GM18858 (cell line): ENCODE results near the gene TGFB2.
"Not testable (repeated sequence)": the region's sequence is repeated elsewhere in the genome, so short reads cannot be mapped to it uniquely, and the experiment has no call there.

Source experiments
- ATAC-seq: cut with Tn5 transposase; IDR thresholded peaks from one replicate; pipeline ENCODE4 v1.9.1; 2021; ENCODE audit not compliant: unreplicated experiment

Gene TGFB2

GRCh38 chr1:218344814-218345672 is at the start of gene TGFB2:
Gene TGFB2 (plus strand): TSS chr1:218345336. CDS start chr1:218346702, 1,366 bp downstream.
- peak; percentile 36 for ATAC-seq

DNA sequence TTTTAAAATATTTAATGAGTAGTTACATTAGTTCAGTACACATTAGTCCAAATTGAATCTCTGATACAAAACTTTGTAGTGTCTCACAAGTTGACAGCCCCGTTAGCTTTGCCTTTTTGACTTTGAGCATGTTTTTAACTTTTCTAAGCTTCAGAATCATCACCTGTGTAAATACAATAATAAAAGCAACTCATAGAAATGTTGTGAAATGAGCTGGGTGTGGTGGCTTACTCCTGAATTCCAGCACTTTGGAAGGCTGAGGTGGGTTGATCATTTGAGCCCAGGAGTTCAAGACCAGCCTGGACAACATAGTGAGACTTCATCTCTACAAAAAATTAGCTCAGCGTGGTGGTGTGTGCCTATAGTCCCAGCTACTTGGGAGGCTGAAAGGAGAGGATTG is 49.0 kb upstream of the TGFB2 start:
- no peak for ATAC-seq

GRCh38 chr1:218297461-218297860 is 47.7 kb upstream of the TGFB2 start:
- ATAC-seq: no peak

- no peak for ATAC-seq
These were observed 47.3 kb upstream of the TGFB2 start for GRCh38 chr1:218297867-218298266.

DNA sequence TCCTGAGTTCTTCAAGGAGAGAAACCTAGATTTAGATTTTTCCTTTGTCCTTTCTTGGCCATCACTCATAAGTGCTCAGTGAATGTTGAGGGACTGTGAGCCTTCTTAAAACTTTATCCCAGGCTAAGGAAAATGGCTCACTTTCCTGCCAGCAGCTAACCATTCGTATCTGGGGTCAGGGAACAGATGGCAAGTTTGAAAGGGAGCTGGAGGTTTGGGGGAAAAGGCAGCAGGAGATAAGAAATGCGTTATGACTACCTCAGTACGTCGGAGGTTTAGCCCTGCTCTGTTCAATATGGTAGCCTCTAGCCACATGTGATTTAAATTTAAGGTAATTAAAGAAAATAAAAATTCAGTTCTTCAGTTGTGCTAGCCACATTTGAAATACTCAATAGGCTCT is 46.7 kb upstream of the TGFB2 start:
- no peak for ATAC-seq

DNA sequence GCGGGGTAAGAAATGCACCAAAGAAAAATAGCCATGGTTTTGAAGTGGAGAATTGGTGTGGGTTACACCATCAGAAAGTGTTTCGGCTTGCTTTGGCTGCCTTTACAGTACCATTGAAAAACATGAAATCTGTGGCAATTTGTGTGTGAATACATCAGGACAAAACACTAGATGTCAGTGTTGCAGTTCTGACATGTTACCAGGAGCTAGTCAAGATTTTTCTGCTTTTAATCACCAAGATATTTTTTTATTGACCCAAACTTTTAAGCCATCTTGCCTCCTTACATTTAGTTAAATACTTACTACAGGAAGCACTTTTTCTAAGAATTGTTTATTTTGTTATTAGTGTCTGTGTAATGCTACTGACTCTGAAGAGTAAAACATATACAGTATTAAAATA is 45.7 kb upstream of the TGFB2 start:
- ATAC-seq: peak; percentile 41

GRCh38 chr1:218301217-218301616 is 43.9 kb upstream of the TGFB2 start:
- ATAC-seq: no peak

- ATAC-seq: no peak
These were observed 43.0 kb upstream of the TGFB2 start for GRCh38 chr1:218302155-218302554.

GRCh38 chr1:218303176-218303879 is 41.8 kb upstream of the TGFB2 start:
- ATAC-seq: no peak

GRCh38 chr1:218304281-218305039 is 40.7 kb upstream of the TGFB2 start:
- peak; percentile 67 for ATAC-seq

GRCh38 chr1:218305472-218306064 is 39.6 kb upstream of the TGFB2 start:
- ATAC-seq: no peak

DNA sequence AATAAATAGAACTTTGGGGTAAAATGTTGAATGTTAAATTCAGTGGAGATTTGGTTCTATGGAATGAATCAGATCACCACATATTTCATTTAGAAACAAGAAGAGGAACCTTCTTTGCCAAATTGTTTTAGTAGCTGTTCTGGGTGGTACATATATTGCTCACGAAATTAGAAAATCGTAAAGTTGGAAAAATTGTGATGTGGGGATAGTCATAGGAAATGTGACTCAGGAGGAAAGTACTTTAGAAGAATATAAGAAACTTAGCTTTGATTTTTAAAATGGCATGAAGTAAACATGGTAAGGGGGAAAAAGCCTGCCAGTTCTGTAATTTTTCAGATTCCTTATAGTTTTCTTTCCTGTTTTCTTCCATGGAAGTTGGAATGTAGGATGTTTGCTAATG is 32.6 kb upstream of the TGFB2 start:
- no peak for ATAC-seq

DNA sequence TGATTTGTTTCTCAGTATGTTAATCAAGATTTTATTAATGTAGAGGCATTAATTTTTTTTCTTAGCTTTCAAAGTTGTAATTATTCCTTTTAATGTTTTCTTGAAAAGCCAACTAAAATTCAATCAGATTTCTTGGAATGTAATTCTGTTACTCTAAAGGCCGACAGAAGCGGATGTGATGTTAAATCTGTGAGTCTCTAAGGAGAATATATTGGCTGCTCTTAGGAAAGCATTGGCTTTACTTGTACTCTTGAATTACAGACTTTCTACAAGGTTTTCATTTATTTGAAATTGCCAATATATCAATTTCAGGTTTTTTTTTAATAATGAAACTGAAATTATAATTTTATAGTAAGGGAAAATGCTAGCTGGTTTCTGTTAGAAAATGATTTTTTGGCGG is 30.8 kb upstream of the TGFB2 start:
- ATAC-seq: no peak

GRCh38 chr1:218315638-218316037 is 29.5 kb upstream of the TGFB2 start:
- no peak for ATAC-seq

DNA sequence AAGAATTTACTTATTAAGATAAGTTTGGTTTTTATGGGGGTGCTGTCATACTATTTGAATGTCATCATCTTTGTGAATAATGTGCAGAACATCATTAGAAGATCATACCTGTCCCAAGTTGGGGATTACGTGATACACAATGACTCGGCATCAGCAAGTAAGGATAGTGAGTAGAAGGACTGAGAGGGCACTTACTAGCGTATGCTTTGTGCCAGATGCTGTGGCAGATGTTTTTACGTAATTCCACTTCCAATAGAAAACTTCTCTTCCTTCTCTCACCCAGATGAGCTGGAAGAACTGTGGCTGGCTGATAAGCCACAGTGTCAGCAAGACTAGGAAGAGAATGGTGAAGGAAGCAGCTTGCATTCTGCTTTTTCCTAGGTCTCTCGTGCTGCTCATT is 28.1 kb upstream of the TGFB2 start:
- ATAC-seq: no peak

DNA sequence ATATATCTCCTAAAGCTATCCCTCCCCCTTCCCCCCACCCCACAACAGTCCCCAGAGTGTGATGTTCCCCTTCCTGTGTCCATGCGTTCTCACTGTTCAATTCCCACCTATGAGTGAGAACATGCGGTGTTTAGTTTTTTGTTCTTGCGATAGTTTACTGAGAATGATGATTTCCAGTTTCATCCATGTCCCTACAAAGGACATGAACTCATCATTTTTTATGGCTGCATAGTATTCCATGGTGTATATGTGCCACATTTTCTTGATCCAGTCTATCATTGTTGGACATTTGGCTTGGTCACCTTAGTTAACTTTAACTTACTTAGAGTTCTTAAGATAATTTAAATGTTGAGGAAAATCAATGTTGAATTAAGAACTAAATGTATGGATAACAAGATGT is 25.0 kb upstream of the TGFB2 start:
- ATAC-seq: not testable (repeated sequence)

DNA sequence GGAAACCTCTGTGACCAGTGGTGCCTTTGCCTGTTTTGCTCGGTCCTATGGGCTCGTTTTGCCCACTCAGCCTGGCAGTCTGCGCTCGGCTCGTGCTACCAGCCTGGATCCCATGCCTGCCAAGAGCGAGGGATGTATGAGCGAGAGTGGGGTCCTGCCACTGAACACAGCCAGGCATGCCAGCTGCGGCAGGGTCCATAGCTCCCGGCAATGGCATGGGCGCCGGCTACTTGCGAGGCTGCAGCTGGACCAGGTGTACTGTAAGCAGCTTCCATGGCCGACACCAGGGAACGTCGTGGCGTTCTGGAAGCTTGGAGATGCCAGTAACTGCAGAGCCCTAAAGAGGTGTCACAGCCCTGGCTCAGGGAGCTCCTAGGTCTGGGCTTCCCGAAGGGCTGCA is 22.4 kb upstream of the TGFB2 start:
- no peak for ATAC-seq

GRCh38 chr1:218323568-218324225 is 21.4 kb upstream of the TGFB2 start:
- ATAC-seq: no peak

GRCh38 chr1:218324226-218324580 is 20.9 kb upstream of the TGFB2 start:
- no peak for ATAC-seq

DNA sequence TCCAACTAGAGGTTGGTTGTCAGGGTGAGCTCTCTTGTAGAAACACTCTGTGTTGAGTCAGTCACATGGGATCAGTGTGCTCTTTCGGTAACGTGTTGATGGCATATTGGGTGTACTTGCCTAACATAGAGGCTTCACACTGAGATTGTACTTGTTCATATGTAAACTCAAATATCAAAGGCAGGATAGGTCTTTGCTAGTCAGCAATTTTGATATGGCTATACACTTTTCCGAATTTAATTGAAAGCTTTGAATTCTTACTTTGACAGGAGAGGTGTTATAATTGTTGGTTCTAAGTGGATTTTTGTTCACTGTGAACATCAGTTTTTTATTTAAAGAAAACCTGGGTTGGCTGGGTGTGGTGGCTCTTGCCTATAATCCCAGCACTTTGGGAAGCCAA is 16.4 kb upstream of the TGFB2 start:
- no peak for ATAC-seq
